Nephron (organoid): ENCODE data around the gene CCSAP.

Source experiments
- H3K27ac Mint-ChIP-seq, 3 experiments: 2 replicates each; pipeline ENCODE4 v1.8.0; 2020; ENCODE audit warnings: mixed read lengths in 3 of 3, mild to moderate bottlenecking in 2 of 3, moderate library complexity in 1 of 3
- H3K27me3 Mint-ChIP-seq: 2 replicates; pipeline ENCODE4 v1.8.0; 2021; ENCODE audit warnings: low read depth, mild to moderate bottlenecking, moderate library complexity, mixed read lengths
- H3K36me3 Mint-ChIP-seq: 2 replicates; pipeline ENCODE4 v1.8.0; 2020; ENCODE audit warnings: low read depth, mixed read lengths
- H3K4me1 Mint-ChIP-seq: 2 replicates; pipeline ENCODE4 v1.8.0; 2020; ENCODE audit warnings: mixed read lengths
- H3K4me3 Mint-ChIP-seq, 3 experiments: 2 replicates each; pipeline ENCODE4 v1.8.0; 2020; ENCODE audit warnings: mild to moderate bottlenecking in 3 of 3, mixed read lengths in 3 of 3, moderate library complexity in 2 of 3
- H3K9me3 Mint-ChIP-seq: 2 replicates; pipeline ENCODE4 v1.8.0; 2020; ENCODE audit warnings: mixed read lengths
- TF ChIP-seq, protein P1 (sequence below), 3 experiments: fragments of 200-600 bp; sonication (generic); IDR thresholded peaks; one replicate each; pipeline ENCODE4 v1.5.0; 2021; ENCODE audit warnings: antibody characterized with exemption in 3 of 3; ENCODE audit not compliant: unreplicated experiment in 3 of 3

CCSAP gene

GRCh38 chr1:229347528-229347927, 4.7 kb upstream of the CCSAP start:
- no peaks in the 10 kb centered on the region for H3K36me3 Mint-ChIP-seq
- H3K27me3 Mint-ChIP-seq: peaks cover 45% of the 10 kb centered on the region
- no peak overlapping the region for H3K27ac Mint-ChIP-seq
- TF ChIP-seq, protein P1, sequence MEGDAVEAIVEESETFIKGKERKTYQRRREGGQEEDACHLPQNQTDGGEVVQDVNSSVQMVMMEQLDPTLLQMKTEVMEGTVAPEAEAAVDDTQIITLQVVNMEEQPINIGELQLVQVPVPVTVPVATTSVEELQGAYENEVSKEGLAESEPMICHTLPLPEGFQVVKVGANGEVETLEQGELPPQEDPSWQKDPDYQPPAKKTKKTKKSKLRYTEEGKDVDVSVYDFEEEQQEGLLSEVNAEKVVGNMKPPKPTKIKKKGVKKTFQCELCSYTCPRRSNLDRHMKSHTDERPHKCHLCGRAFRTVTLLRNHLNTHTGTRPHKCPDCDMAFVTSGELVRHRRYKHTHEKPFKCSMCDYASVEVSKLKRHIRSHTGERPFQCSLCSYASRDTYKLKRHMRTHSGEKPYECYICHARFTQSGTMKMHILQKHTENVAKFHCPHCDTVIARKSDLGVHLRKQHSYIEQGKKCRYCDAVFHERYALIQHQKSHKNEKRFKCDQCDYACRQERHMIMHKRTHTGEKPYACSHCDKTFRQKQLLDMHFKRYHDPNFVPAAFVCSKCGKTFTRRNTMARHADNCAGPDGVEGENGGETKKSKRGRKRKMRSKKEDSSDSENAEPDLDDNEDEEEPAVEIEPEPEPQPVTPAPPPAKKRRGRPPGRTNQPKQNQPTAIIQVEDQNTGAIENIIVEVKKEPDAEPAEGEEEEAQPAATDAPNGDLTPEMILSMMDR (IDR thresholded peaks at IDR 0.05; ENCODE audit: unreplicated experiment in 3 of 3): no peak
- H3K4me1 Mint-ChIP-seq: peaks cover 7% of the 10 kb centered on the region
- H3K9me3 Mint-ChIP-seq: peaks cover 2% of the 10 kb centered on the region
- H3K4me3 Mint-ChIP-seq: peak overlapping the region in 1 of 3 experiments; percentile 15

- Mint-ChIP-seq H3K4me3 (peak overlapping the region; percentile 68 to 74 (median 71)), H3K9me3 (no peaks in the 10 kb centered on the region), H3K4me1 (peaks cover 17% of the 10 kb centered on the region), H3K27me3 (peaks cover 40% of the 10 kb centered on the region), H3K36me3 (no peaks in the 10 kb centered on the region), H3K27ac (no peak overlapping the region)
- TF ChIP-seq, protein P1 (IDR thresholded peaks at IDR 0.05; ENCODE audit: unreplicated experiment in 3 of 3): no peak
Measured at GRCh38 chr1:229344937-229345684, 2.3 kb upstream of the CCSAP start.

DNA sequence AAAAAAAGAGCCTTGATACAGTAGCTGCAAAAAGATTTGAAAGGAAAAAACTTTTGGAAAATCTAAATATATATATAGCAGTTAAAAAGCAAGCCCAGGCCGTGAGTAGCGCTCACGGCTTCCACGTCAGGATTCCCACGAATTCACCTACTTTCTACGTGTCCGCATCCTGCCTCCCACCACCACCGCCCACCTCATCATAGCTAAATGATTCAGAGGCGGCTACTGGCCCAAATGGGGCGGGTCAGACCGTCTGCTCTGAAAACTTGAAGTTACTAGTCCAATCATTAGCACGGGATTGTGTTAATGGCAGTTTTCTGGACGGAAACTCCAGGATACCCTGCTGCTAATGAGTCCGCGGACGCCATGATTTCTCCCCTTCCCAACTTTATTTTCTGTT, 1.3 kb upstream of the CCSAP start:
- Mint-ChIP-seq H3K4me3 (peak overlapping the region; percentile 74 to 84 (median 84)), H3K4me1 (peaks cover 24% of the 10 kb centered on the region), H3K9me3 (no peaks in the 10 kb centered on the region), H3K36me3 (no peaks in the 10 kb centered on the region), H3K27me3 (peaks cover 34% of the 10 kb centered on the region), H3K27ac (no peak overlapping the region)
- TF ChIP-seq, protein P1 (IDR thresholded peaks at IDR 0.05; ENCODE audit: unreplicated experiment in 3 of 3): no peak

DNA sequence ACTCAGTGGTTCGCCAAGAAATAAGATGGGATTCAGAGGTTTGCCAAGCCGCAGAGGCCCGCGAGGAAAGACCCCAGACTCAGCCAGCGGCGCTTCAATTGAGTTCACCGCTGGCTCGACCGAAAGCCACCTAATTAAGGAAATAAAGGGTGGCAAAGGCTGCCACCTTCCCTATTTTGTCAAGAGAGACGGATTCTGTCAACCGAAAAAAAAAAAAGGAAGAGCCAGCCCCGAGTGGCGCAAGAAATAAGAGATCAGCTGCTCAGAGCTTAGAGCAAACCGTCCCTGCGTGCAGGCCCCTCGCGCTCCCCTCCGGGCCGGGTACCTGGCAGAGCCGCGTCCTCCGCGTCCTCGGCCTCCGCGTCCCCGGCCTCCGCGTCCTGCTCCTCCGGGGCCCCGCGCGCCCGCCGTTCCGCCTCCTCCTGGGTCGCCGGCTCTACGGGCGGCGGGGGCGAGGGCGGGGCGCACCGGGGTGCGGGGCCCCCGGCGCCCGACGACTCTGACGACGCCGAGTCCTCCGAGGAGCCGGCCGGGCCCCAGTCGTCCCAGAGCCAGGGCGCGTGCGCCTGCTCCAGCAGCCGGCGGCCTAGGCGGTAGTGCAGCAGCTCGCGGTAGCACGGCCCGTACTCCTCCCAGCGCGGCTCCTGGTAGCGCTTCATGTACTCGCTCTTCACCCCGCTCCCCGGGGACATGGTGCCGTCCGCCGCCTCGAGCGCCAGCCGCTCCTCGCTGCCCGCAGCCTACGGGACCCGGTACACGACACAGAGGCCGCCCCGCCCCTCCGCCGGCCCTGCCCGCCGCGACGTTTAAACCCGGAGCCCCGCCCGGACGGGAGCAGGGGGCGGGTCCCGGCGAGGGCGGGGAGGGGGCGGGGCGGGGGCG, 832 bp downstream of the CCSAP start:
- Mint-ChIP-seq H3K27me3 (peaks cover 22% of the 10 kb centered on the region), H3K27ac (peak overlapping the region; percentile 16 to 92 (median 42)), H3K36me3 (no peaks in the 10 kb centered on the region), H3K9me3 (no peaks in the 10 kb centered on the region), H3K4me3 (peak overlapping the region; percentile 92 to 97 (median 93)), H3K4me1 (peaks cover 24% of the 10 kb centered on the region)
- TF ChIP-seq, protein P1 (IDR thresholded peaks at IDR 0.05; ENCODE audit: unreplicated experiment in 3 of 3): no peak

DNA sequence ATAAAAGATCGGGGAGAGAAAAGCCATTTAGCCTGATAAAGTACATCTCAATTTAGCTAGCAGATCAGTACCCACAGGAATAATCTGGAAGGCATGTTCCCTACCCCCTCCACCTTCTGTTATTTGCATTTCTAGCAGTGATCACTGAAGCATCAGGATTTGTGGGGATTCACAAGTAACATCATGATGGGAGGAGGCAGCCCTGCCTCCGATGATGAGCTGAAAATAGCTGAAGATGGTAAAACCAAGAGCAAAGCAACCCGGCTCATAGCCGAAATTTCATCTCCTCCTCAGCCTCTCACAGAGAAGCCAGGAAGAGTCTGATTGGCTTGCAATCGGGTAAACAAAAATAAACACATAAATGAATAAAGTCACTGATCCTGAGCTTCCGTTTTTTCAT, 2.4 kb downstream of the CCSAP start:
- H3K4me3 Mint-ChIP-seq: peak overlapping the region; percentile 79 to 93 (median 86)
- no peak overlapping the region for H3K27ac Mint-ChIP-seq
- peaks cover 24% of the 10 kb centered on the region for H3K4me1 Mint-ChIP-seq
- TF ChIP-seq, protein P1 (IDR thresholded peaks at IDR 0.05; ENCODE audit: unreplicated experiment in 3 of 3): no peak
- H3K27me3 Mint-ChIP-seq: peaks cover 12% of the 10 kb centered on the region
- H3K9me3 Mint-ChIP-seq: no peaks in the 10 kb centered on the region
- peaks cover under 1% of the 10 kb centered on the region for H3K36me3 Mint-ChIP-seq
